Activated CD8-positive, alpha-beta T cell treated with anti-CD3 and anti-CD28 coated beads for 36 hours (primary cell): Measurements from ENCODE around the gene CD68. TPM values are rescaled to one million over a fixed set of nuclear protein-coding genes. Genes with fewer than 3 reads are reported as not detected.

Experiments used
- ATAC-seq: fragments of 200-7000 bp; cut with Tn5 transposase; one replicate; pipeline ENCODE4 v1.10.0; 2021; ENCODE audit warnings: mild to moderate bottlenecking, moderate library complexity
- CTCF ChIA-PET: fragments of 350-600 bp; sonication (Branson Sonifier 250); formaldehyde crosslinking; loops from one replicate; lab custom pipeline; 2021; ENCODE audit warnings: antibody characterized with exemption; lab: Charles Lee
- POLR2A ChIA-PET: fragments of 350-600 bp; sonication (Branson Sonifier 250); formaldehyde crosslinking; loops from one replicate; lab custom pipeline; 2021; ENCODE audit warnings: antibody characterized with exemption; lab: Charles Lee
- DNase-seq: peaks from one replicate; pipeline ENCODE4 v3.0.0-alpha.2; 2020
- H3K27ac Mint-ChIP-seq: one replicate; pipeline ENCODE4 v1.8.0; 2021; ENCODE audit warnings: mild to moderate bottlenecking, mixed read lengths
- H3K27me3 Mint-ChIP-seq: one replicate; pipeline ENCODE4 v1.8.0; 2021; ENCODE audit warnings: mixed read lengths
- H3K36me3 Mint-ChIP-seq: one replicate; pipeline ENCODE4 v1.8.0; 2021; ENCODE audit warnings: low read depth, mixed read lengths
- H3K4me1 Mint-ChIP-seq: one replicate; pipeline ENCODE4 v1.8.0; 2021; ENCODE audit warnings: low read depth, mixed read lengths
- H3K4me3 Mint-ChIP-seq: one replicate; pipeline ENCODE4 v1.8.0; 2021; ENCODE audit warnings: mild to moderate bottlenecking, moderate library complexity, mixed read lengths
- H3K9me3 Mint-ChIP-seq: one replicate; pipeline ENCODE4 v1.8.0; 2021; ENCODE audit warnings: mixed read lengths
- CTCF ChIP-seq: fragments of 200-600 bp; IDR thresholded peaks from one replicate; pipeline ENCODE4 v1.8.0; 2022; ENCODE audit warnings: antibody characterized with exemption, mild to moderate bottlenecking
- intact Hi-C: fragments of 100-400 bp; cut with micrococcal nuclease; formaldehyde crosslinking; loops from one replicate; pipeline ENCODE4 v1.10.0; 2022
- total RNA-seq, 2 experiments: library from RNA; stranded (reverse); gene quantifications; one replicate each; pipeline ENCODE4 v1.2.3, GENCODE V29; 2021

CD68 gene
- total RNA-seq, 2 experiments from 2014 or later, result 11.4 to 12.9 TPM

- intact Hi-C loops, result no loop called here
- ATAC-seq (peak; percentile 96), DNase-seq (peak; percentile 93)
- H3K4me1 Mint-ChIP-seq, result peaks cover 10% of the 10 kb centered on the region
- no peaks in the 10 kb centered on the region for H3K27me3 Mint-ChIP-seq
- H3K4me3 Mint-ChIP-seq, result peak within 1 kb of the TSS; percentile 87
- no peak for TF ChIP-seq CTCF
- H3K27ac Mint-ChIP-seq, result peak within 1 kb of the TSS; percentile 76
- ChIA-PET POLR2A (interaction anchor here (0.6 to 4.7 kb wide), 15 partner anchors 10 to 347 kb away, joined by 3 to 41 read pairs (median 3); partner anchors contain the start of genes ATP1B2, CD68, FXR2 and SOX15), CTCF (interaction anchor here (0.8 to 2.3 kb wide), 8 partner anchors 9 to 80 kb away, joined by 3 to 16 read pairs (median 3); partner anchors contain the start of genes FXR2, TP53 and WRAP53)
- H3K9me3 Mint-ChIP-seq, result no peaks in the 10 kb centered on the region
- no peaks in the 10 kb centered on the region for H3K36me3 Mint-ChIP-seq
Measured at GRCh38 chr17:7627250-7628121, 48.0 kb downstream of the CD68 start, which contains the start of gene SAT2. Gene SAT2, minus strand, starts transcription at chr17:7627821. Its CDS starts 186 bp downstream, at chr17:7627635.

GRCh38 chr17:7629939-7630571, 50.6 kb downstream of the CD68 start, which contains the start of gene SHBG:
Gene SHBG, plus strand, starts transcription at chr17:7630135. Its CDS starts 38 bp downstream, at chr17:7630173.
- Mint-ChIP-seq H3K27me3 (no peaks in the 10 kb centered on the region), H3K27ac (no peak within 1 kb of the TSS), H3K36me3 (no peaks in the 10 kb centered on the region), H3K4me1 (peaks cover 10% of the 10 kb centered on the region), H3K4me3 (no peak within 1 kb of the TSS), H3K9me3 (no peaks in the 10 kb centered on the region)
- DNase-seq (no peak), ATAC-seq (no peak)
- ChIA-PET POLR2A (interaction anchor here (1.4 to 1.6 kb wide), 2 partner anchors 43 to 57 kb away, joined by 3 to 9 read pairs; partner anchors contain the start of gene TP53), CTCF (interaction anchor here (0.9 to 5.9 kb wide), 2 partner anchors 58 to 84 kb away, joined by 3 to 63 read pairs; partner anchors contain the start of genes TP53 and WRAP53)
- no peak for TF ChIP-seq CTCF
- intact Hi-C loops, result loop anchor here (5.0 kb wide), 1 partner anchor 57 kb away; the partner anchor contains the start of genes TP53 and WRAP53

Other genes with a start within 250 kb of the CD68 start
- gene ACAP1, start 243.1 kb upstream of the CD68 start, total RNA-seq, result 100 to 1,000 TPM; 309 to 342 TPM
- gene KCTD11, start 227.5 kb upstream of the CD68 start, total RNA-seq, result 10 to 100 TPM; 11.0 to 11.2 TPM
- gene TMEM95, start 224.5 kb upstream of the CD68 start, total RNA-seq, result not detected
- 1 to 10 TPM; 6.8 to 6.9 TPM for gene TNK1, start 198.5 kb upstream of the CD68 start, total RNA-seq
- gene PLSCR3, start 185.1 kb upstream of the CD68 start, total RNA-seq, result 10 to 100 TPM; 62.6 to 71.1 TPM
- 10 to 100 TPM; 55.8 to 60.6 TPM for gene TMEM256, start 175.5 kb upstream of the CD68 start, total RNA-seq
- gene NLGN2, start 171.8 kb upstream of the CD68 start, total RNA-seq, result 10 to 100 TPM in 1 of 2 experiments, 1 to 10 TPM in 1; 9.4 to 10.9 TPM
- gene SPEM1, start 159.3 kb upstream of the CD68 start, total RNA-seq, result under 1 TPM in 1 of 2 experiments, not detected in 1; 0.36 TPM
- not detected for gene SPEM2, start 154.0 kb upstream of the CD68 start, total RNA-seq
- not detected for gene SPEM3, start 150.8 kb upstream of the CD68 start, total RNA-seq
- gene TMEM102, start 144.2 kb upstream of the CD68 start, total RNA-seq, result 10 to 100 TPM; 12.5 to 14.2 TPM
- 10 to 100 TPM; 16.5 to 16.6 TPM for gene FGF11, start 140.1 kb upstream of the CD68 start, total RNA-seq
- gene CHRNB1, start 134.6 kb upstream of the CD68 start, total RNA-seq, result 10 to 100 TPM; 11.5 to 11.7 TPM
- 10 to 100 TPM; 24.3 to 24.6 TPM for gene ZBTB4, start 100.0 kb upstream of the CD68 start, total RNA-seq
- gene SLC35G6, start 98.2 kb upstream of the CD68 start, total RNA-seq, result not detected
- 100 to 1,000 TPM; 219 to 223 TPM for gene POLR2A, start 95.3 kb upstream of the CD68 start, total RNA-seq
- gene TNFSF12, start 30.6 kb upstream of the CD68 start, total RNA-seq, result 10 to 100 TPM; 11.8 to 13.8 TPM
- 1 to 10 TPM; 4.0 to 6.9 TPM for gene TNFSF13, start 20.9 kb upstream of the CD68 start, total RNA-seq
- 10 to 100 TPM; 60.2 to 63.2 TPM for gene SENP3, start 17.7 kb upstream of the CD68 start, total RNA-seq
- gene MPDU1, start 4.2 kb downstream of the CD68 start, total RNA-seq, result 10 to 100 TPM; 50.9 to 51.4 TPM
- gene SOX15, start 10.5 kb downstream of the CD68 start, total RNA-seq, result under 1 TPM in 1 of 2 experiments, not detected in 1; 0.25 TPM
- gene FXR2, start 35.3 kb downstream of the CD68 start, total RNA-seq, result 10 to 100 TPM; 28.6 to 33.1 TPM
- gene SAT2, start 48.2 kb downstream of the CD68 start, total RNA-seq, result 10 to 100 TPM; 15.6 to 22.2 TPM
- gene SHBG, start 50.5 kb downstream of the CD68 start, total RNA-seq, result not detected
- under 1 TPM in 1 of 2 experiments, not detected in 1; 0.38 TPM for gene ATP1B2, start 71.3 kb downstream of the CD68 start, total RNA-seq
- gene TP53, start 107.9 kb downstream of the CD68 start, total RNA-seq, result 100 to 1,000 TPM; 129 to 138 TPM
- gene WRAP53, start 108.8 kb downstream of the CD68 start, total RNA-seq, result 10 to 100 TPM; 27.5 to 28.6 TPM
- gene EFNB3, start 125.6 kb downstream of the CD68 start, total RNA-seq, result not detected
- gene DNAH2, start 138.1 kb downstream of the CD68 start, total RNA-seq, result not detected